Mesenchymal stem cell (in vitro differentiated cells and primary cell): ENCODE data around the gene RNF115.
A peak's percentile ranks its signal among the peaks of the same experiment; 100 is the strongest.
"Not testable (repeated sequence)": the region's sequence is repeated elsewhere in the genome, so short reads cannot be mapped to it uniquely, and the experiment has no call there.

Experiments used
- DNase-seq: peaks from one replicate; pipeline ENCODE4 v3.0.0-alpha.2; 2013
- H2AFZ ChIP-seq: one replicate; pipeline ENCODE4 v1.6.1; 2013; ENCODE audit warnings: low read depth, mild to moderate bottlenecking, control low read depth, inconsistent platforms, low read length, moderate library complexity
- H2AK5ac ChIP-seq: 2 replicates; pipeline ENCODE4 v1.6.1; 2013; ENCODE audit warnings: low read length, moderate library complexity, mild to moderate bottlenecking, inconsistent platforms; ENCODE audit not compliant: severe bottlenecking
- H2BK120ac ChIP-seq: one replicate; pipeline ENCODE4 v1.6.1; 2013; ENCODE audit warnings: low read depth, mild to moderate bottlenecking, inconsistent platforms, low read length, moderate library complexity
- H2BK12ac ChIP-seq, 2 experiments: one replicate each; pipeline ENCODE4 v1.6.1; 2013; ENCODE audit warnings: inconsistent platforms in 2 of 2, low read length in 2 of 2, mild to moderate bottlenecking in 2 of 2, moderate library complexity in 2 of 2, control low read depth in 1 of 2
- H2BK15ac ChIP-seq: one replicate; pipeline ENCODE4 v1.6.1; 2013; ENCODE audit warnings: mild to moderate bottlenecking, low read depth, inconsistent platforms; ENCODE audit not compliant: poor library complexity, severe bottlenecking
- H2BK5ac ChIP-seq: 2 replicates; pipeline ENCODE4 v1.6.1; 2013; ENCODE audit warnings: low read depth, mild to moderate bottlenecking, low read length, control low read depth, inconsistent platforms; ENCODE audit not compliant: poor library complexity, severe bottlenecking
- H3K14ac ChIP-seq, 2 experiments: one replicate each; pipeline ENCODE4 v1.6.1; 2013; ENCODE audit warnings: inconsistent platforms in 2 of 2, low read length in 2 of 2, control low read depth in 1 of 2, mild to moderate bottlenecking in 1 of 2, moderate library complexity in 1 of 2
- H3K18ac ChIP-seq, 2 experiments: one replicate each; pipeline ENCODE4 v1.6.1; 2013; ENCODE audit warnings: inconsistent platforms in 2 of 2, low read length in 2 of 2, control low read depth in 1 of 2, low read depth in 1 of 2, mild to moderate bottlenecking in 1 of 2
- H3K23ac ChIP-seq, 2 experiments: one replicate each; pipeline ENCODE4 v1.6.1; 2013; ENCODE audit warnings: inconsistent platforms in 2 of 2, low read length in 2 of 2, mild to moderate bottlenecking in 2 of 2, moderate library complexity in 2 of 2, control low read depth in 1 of 2
- H3K27ac ChIP-seq: 2 replicates; pipeline ENCODE4 v1.5.1; 2013; ENCODE audit warnings: mild to moderate bottlenecking, moderate library complexity, low read length, control low read depth, inconsistent platforms; ENCODE audit not compliant: poor library complexity, severe bottlenecking
- H3K27me3 ChIP-seq, 2 experiments: 2 replicates each; pipeline versions ENCODE4 v1.6.1 to v1.7.0; 2013; ENCODE audit warnings: low read length in 2 of 2, mild to moderate bottlenecking in 2 of 2, moderate library complexity in 2 of 2, control low read depth in 1 of 2, inconsistent platforms in 1 of 2; ENCODE audit not compliant: control insufficient read depth in 1 of 2, insufficient read depth in 1 of 2
- H3K36me3 ChIP-seq, 2 experiments: 2 replicates each; pipeline versions ENCODE4 v1.6.1 to v1.7.0; 2013; ENCODE audit warnings: low read length in 2 of 2, control low read depth in 1 of 2, inconsistent platforms in 1 of 2, low read depth in 1 of 2, mild to moderate bottlenecking in 1 of 2; ENCODE audit not compliant: insufficient read depth in 2 of 2, control insufficient read depth in 1 of 2
- H3K4ac ChIP-seq, 2 experiments: one replicate each; pipeline ENCODE4 v1.6.1; 2013; ENCODE audit warnings: inconsistent platforms in 2 of 2, low read length in 2 of 2, mild to moderate bottlenecking in 2 of 2, moderate library complexity in 2 of 2, control low read depth in 1 of 2, low read depth in 1 of 2
- H3K4me1 ChIP-seq: 2 replicates; pipeline ENCODE4 v1.6.1; 2013; ENCODE audit warnings: low read depth, low read length, control low read depth; ENCODE audit not compliant: control insufficient read depth, insufficient read depth
- H3K4me2 ChIP-seq: 2 replicates; pipeline ENCODE4 v1.6.1; 2013; ENCODE audit warnings: low read length, mild to moderate bottlenecking, inconsistent platforms; ENCODE audit not compliant: poor library complexity, severe bottlenecking
- H3K4me3 ChIP-seq, 2 experiments: 2 replicates each; pipeline versions ENCODE4 v1.5.1 to v1.7.0; 2013; ENCODE audit warnings: low read length in 2 of 2, mild to moderate bottlenecking in 2 of 2, control low read depth in 1 of 2, low read depth in 1 of 2; ENCODE audit not compliant: insufficient read depth in 1 of 2
- H3K79me1 ChIP-seq: replicated peaks from 2 replicates; pipeline ENCODE4 v1.6.1; 2013; ENCODE audit warnings: mild to moderate bottlenecking, control low read depth, low read length, inconsistent platforms; ENCODE audit not compliant: poor library complexity, severe bottlenecking
- H3K9ac ChIP-seq: 2 replicates; pipeline ENCODE4 v1.7.0; 2013; ENCODE audit warnings: mild to moderate bottlenecking, low read length, moderate library complexity
- H3K9me3 ChIP-seq: 2 replicates; pipeline ENCODE4 v1.7.0; 2013; ENCODE audit warnings: mild to moderate bottlenecking, low read length; ENCODE audit not compliant: control insufficient read depth
- H4K8ac ChIP-seq: one replicate; pipeline ENCODE4 v1.6.1; 2013; ENCODE audit warnings: inconsistent platforms, mild to moderate bottlenecking, low read length, moderate library complexity
- H4K91ac ChIP-seq: one replicate; pipeline ENCODE4 v1.6.1; 2013; ENCODE audit warnings: mild to moderate bottlenecking, low read length, inconsistent platforms
- WGBS: methylation state at CpG from one replicate; pipeline ENCODE4 v1.1.7; 2013; ENCODE audit warnings: mixed read lengths; 5-methylcytosine and 5-hydroxymethylcytosine counted together

The RNF115 gene

DNA sequence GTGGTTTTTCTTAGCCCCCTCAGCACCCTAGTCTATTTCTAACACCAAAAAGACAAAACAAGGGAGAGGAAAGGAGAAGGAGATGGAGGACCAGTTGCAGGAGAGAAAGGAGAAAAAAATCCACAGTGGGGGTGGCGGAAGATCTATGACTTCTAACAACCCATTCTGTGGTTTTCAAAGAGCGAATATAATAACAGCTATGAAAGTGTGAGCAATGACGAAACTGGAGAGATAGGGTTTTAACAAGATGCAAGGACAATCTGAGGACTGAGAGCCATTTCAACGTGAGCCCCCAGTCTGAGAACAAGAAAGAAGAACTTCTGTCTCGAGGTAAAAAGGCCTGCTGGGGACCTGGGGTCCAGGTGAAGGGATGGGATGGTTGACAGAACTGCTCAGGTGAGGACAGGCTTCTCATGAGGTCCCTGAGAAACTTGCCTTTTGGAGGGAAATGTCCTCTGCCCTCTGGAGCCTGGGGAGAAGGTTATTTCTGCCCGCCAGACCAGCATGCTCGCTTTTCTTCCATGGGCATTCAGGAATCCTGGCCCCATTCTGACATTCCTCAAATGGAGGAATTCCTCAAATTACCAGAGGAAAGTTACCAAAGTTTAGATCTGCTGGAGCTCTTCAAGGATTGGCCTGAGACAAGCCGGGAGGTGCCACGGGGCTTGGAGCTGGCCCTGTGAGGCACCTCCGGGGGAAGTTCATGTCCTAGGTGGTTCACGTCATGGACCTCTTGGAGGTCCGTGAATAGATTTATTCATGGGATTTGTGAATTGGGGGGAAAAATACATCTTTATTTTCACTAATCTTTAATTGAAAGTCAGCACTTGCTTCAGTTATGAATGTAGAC is 104.4 kb downstream of the RNF115 start, which contains the start of gene CD160:
Gene CD160 (plus strand): TSS at position 270 of the 850 bp plus-strand sequence. CDS start 8,829 bp downstream, outside the sequence.
- H3K9ac ChIP-seq, result peak within 1 kb of the TSS; percentile 90
- peaks cover 28% of the 10 kb centered on the region for H3K4me1 ChIP-seq
- H3K27me3 ChIP-seq, result no peaks in the 10 kb centered on the region
- no peak within 1 kb of the TSS for H3K4ac ChIP-seq
- no peaks in the 10 kb centered on the region for H3K36me3 ChIP-seq
- H2BK15ac ChIP-seq, result no peak within 1 kb of the TSS
- H2BK5ac ChIP-seq, result no peak within 1 kb of the TSS
- peak within 1 kb of the TSS; percentile 5 for H3K27ac ChIP-seq
- 97% methylated on average over 10 of the region's 12 CpGs for WGBS
- no peak within 1 kb of the TSS for H3K14ac ChIP-seq
- H3K79me1 ChIP-seq, result no peaks in the 10 kb centered on the region
- peak within 1 kb of the TSS; percentile 31 for H2AK5ac ChIP-seq
- H3K23ac ChIP-seq, result no peak within 1 kb of the TSS
- H3K4me3 ChIP-seq, result no peak within 1 kb of the TSS
- no peak within 1 kb of the TSS for H3K18ac ChIP-seq
- H3K9me3 ChIP-seq, result no peaks in the 10 kb centered on the region
- H3K4me2 ChIP-seq, result no peak within 1 kb of the TSS
- no peak within 1 kb of the TSS for H2BK120ac ChIP-seq
- H2BK12ac ChIP-seq, result no peak within 1 kb of the TSS
- no peak within 1 kb of the TSS for H4K8ac ChIP-seq
- no peak within 1 kb of the TSS for H4K91ac ChIP-seq
- no peak for DNase-seq
- H2AFZ ChIP-seq, result no peak within 1 kb of the TSS

DNA sequence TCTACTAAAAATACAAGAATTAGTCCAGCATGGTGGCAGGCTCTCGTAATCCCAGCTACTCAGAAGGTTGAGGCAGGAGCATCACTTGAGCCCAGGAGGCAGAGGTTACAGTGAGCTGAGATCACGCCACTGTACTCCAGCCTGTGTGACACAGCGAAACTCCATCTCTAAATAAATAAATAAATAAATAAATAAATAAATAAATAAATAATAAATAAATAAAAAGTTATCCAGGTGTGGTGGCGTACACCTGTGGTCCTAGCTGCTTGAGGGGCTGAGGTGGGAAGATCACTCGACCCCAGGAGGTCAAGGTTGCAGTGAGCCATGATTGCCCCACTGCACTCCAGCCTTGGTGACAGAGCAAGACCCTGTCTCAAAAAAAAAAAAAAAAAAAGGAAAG is 105.4 kb downstream of the RNF115 start:
- not testable (repeated sequence) for H3K18ac ChIP-seq, H3K27me3 ChIP-seq, H3K4ac ChIP-seq, H3K27ac ChIP-seq, H4K8ac ChIP-seq, H3K23ac ChIP-seq, H2BK120ac ChIP-seq, H2BK12ac ChIP-seq, H2AFZ ChIP-seq, H3K36me3 ChIP-seq, H2BK15ac ChIP-seq, H3K4me2 ChIP-seq, H4K91ac ChIP-seq, H2BK5ac ChIP-seq, H3K9me3 ChIP-seq, DNase-seq, H3K14ac ChIP-seq, H2AK5ac ChIP-seq, H3K4me3 ChIP-seq, H3K9ac ChIP-seq, H3K79me1 ChIP-seq
- H3K4me1 ChIP-seq, result peaks cover 29% of the 10 kb centered on the region
- WGBS, result 91% methylated on average over 3 of the region's 5 CpGs

DNA sequence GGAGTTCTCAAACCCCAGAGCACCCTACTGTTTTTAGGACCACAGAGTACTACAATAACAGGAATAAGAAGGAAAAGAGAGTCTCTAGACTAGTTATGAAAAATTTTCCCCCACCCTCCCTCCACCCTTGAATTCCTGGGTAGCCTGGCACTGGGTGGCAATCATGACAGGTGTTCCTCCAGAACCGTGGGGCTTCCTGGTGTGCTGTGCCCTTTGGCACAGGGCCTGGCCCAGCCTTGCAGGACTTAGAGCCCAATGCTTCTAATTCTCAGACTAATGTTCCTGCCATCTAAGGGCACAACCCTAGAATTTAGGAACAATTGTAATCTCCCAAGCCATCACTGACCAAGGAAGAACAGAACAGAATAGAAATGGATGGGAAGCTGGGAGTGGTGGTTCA is 106.1 kb downstream of the RNF115 start:
- Histone ChIP-seq H3K23ac (no peak overlapping the region), H3K36me3 (no peaks in the 10 kb centered on the region)
- 79% methylated on average over 1 of the region's 1 CpG for WGBS

DNA sequence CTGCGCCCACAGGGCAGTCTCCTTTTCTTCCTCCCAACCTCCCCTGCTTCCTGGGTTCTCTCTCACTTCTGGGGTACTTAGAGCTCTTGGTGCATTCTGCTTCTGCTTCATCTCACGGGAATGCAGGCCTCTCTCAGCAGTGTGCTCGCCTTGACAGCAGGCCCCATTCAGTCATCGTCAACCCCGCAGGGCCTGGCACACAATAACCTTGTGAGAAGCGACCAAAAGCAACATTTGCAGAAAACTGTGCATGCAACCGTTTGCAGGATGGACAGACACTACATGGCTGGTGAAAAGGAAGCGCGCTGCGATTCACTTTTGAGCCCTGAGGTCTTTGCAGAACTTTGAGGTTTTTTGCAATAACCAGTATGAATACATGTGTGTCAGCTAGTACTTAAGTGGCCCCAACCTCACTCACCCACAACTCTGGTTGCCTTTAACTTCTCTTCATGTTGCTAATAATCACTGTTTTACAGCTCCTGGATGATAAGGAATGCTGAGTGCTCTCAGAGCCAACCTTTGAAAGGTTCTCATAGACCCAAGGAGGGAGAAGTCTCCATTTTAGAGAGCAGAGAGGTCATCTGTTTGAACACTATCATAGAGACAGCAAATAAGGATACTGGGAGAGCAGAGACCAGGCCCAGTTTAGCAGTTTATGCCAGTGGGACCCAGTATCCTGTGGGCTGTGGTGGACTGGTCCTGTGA is 107.1 kb downstream of the RNF115 start:
- H2BK5ac ChIP-seq, result no peak overlapping the region
- peaks cover 32% of the 10 kb centered on the region for H3K4me1 ChIP-seq
- no peaks in the 10 kb centered on the region for H3K79me1 ChIP-seq
- H3K4me3 ChIP-seq, result no peak overlapping the region
- no peak overlapping the region for H3K4me2 ChIP-seq
- H3K27ac ChIP-seq, result peak overlapping the region; percentile 45
- H3K14ac ChIP-seq, result no peak overlapping the region
- no peaks in the 10 kb centered on the region for H3K9me3 ChIP-seq
- DNase-seq, result no peak
- no peaks in the 10 kb centered on the region for H3K27me3 ChIP-seq
- H2AFZ ChIP-seq, result no peak overlapping the region
- no peak overlapping the region for H4K91ac ChIP-seq
- no peak overlapping the region for H4K8ac ChIP-seq
- H3K23ac ChIP-seq, result no peak overlapping the region
- no peak overlapping the region for H3K4ac ChIP-seq
- no peak overlapping the region for H2BK12ac ChIP-seq
- peak overlapping the region; percentile 13 for H2AK5ac ChIP-seq
- H3K36me3 ChIP-seq, result no peaks in the 10 kb centered on the region
- no peak overlapping the region for H2BK120ac ChIP-seq
- no peak overlapping the region for H2BK15ac ChIP-seq
- no peak overlapping the region for H3K9ac ChIP-seq
- WGBS, result 57% methylated on average over 7 of the region's 10 CpGs
- no peak overlapping the region for H3K18ac ChIP-seq

More for the DNA sequence above, 106.1 kb downstream of the RNF115 start:
- no peak for DNase-seq
- no peak overlapping the region for H2BK15ac ChIP-seq
- H2AFZ ChIP-seq, result no peak overlapping the region
- H3K27ac ChIP-seq, result no peak overlapping the region
- H4K91ac ChIP-seq, result no peak overlapping the region
- no peak overlapping the region for H3K14ac ChIP-seq
- H3K4me1 ChIP-seq, result peaks cover 29% of the 10 kb centered on the region
- H2BK120ac ChIP-seq, result no peak overlapping the region
- no peak overlapping the region for H2BK5ac ChIP-seq
- no peaks in the 10 kb centered on the region for H3K79me1 ChIP-seq
- no peak overlapping the region for H3K4me3 ChIP-seq
- H2BK12ac ChIP-seq, result no peak overlapping the region
- H3K18ac ChIP-seq, result no peak overlapping the region
- peak overlapping the region; percentile 79 for H2AK5ac ChIP-seq
- H3K4me2 ChIP-seq, result no peak overlapping the region
- H3K4ac ChIP-seq, result no peak overlapping the region
- no peaks in the 10 kb centered on the region for H3K9me3 ChIP-seq
- no peaks in the 10 kb centered on the region for H3K27me3 ChIP-seq
- no peak overlapping the region for H4K8ac ChIP-seq
- no peak overlapping the region for H3K9ac ChIP-seq
